Breast epithelium (tissue), 4 donors: ENCODE measurements around the gene ALPK1. TPM values are rescaled to one million over a fixed set of nuclear protein-coding genes. Genes with fewer than 3 reads are reported as not detected.
A peak's percentile ranks its signal among the peaks of the same experiment; 100 is the strongest.

Source experiments
- DNase-seq, 2 donors: peaks; one replicate each; pipeline ENCODE4 v3.0.0-alpha.2; 2019; ENCODE audit warnings: low spot score in 2 of 2
- H3K27ac ChIP-seq, 2 donors: fragments of 200-600 bp; sonication (generic) in 1 of 2; one replicate each; pipeline ENCODE4 v1.5.1; 2016 to 2019; ENCODE audit warnings: mild to moderate bottlenecking in 1 of 2
- H3K27me3 ChIP-seq, 2 donors: fragments of 200-600 bp; sonication (generic) in 1 of 2; one replicate each; pipeline versions ENCODE4 v1.5.1 to v1.6.0; 2017 to 2019; ENCODE audit warnings: control low read depth in 1 of 2, mild to moderate bottlenecking in 1 of 2
- H3K36me3 ChIP-seq: fragments of 200-600 bp; one replicate; pipeline ENCODE4 v1.5.1; 2019
- H3K4me1 ChIP-seq, 2 donors: fragments of 200-600 bp; sonication (generic); one replicate each; pipeline ENCODE4 v1.5.1; 2016 to 2019; ENCODE audit warnings: control low read depth in 1 of 2
- H3K4me3 ChIP-seq, 3 donors: fragments of 200-600 bp; sonication (generic); 1 replicate in 2 of 3; 2 replicates in 1 of 3; pipeline ENCODE4 v1.5.1; 2016 to 2019; ENCODE audit warnings: mild to moderate bottlenecking in 3 of 3, moderate library complexity in 2 of 3
- H3K9me3 ChIP-seq, 2 donors: fragments of 200-600 bp; sonication (generic) in 1 of 2; one replicate each; pipeline ENCODE4 v1.5.1; 2016 to 2019; ENCODE audit warnings: control low read depth in 1 of 2
- CTCF ChIP-seq, 3 donors: fragments of 450-650 bp; IDR thresholded peaks; one replicate each; pipeline ENCODE4 v1.5.1; 2016 to 2017; ENCODE audit warnings: antibody characterized with exemption in 3 of 3, mild to moderate bottlenecking in 3 of 3, moderate library complexity in 3 of 3
- POLR2A ChIP-seq: fragments of 450-650 bp; IDR thresholded peaks from one replicate; pipeline ENCODE4 v1.6.1; 2016; ENCODE audit warnings: antibody characterized with exemption, mild to moderate bottlenecking, moderate library complexity
- POLR2AphosphoS5 ChIP-seq, 3 donors: sonication (generic); formaldehyde crosslinking; IDR thresholded peaks; one replicate each; pipeline ENCODE4 v1.6.1; 2017; ENCODE audit warnings: antibody characterized with exemption in 3 of 3
- intact Hi-C: fragments of 100-400 bp; cut with DNase I; formaldehyde crosslinking; loops from one replicate; pipeline ENCODE4 v1.15.1; 2023; ENCODE audit warnings: low total_unique reads
- total RNA-seq, 3 donors: library from RNA; depleted of rRNA; stranded (reverse); fragments of >200 nt; gene quantifications; one replicate each; pipeline ENCODE4 v1.1.0, GENCODE V29; 2016

ALPK1 gene
- total RNA-seq, 3 donors from 2014 or later, result 20.5 to 59.3 (median 53.3) TPM

GRCh38 chr4:112327965-112328733 lies 31.0 kb downstream of the ALPK1 start:
- intact Hi-C loops, result no loop called here
- no peaks in the 10 kb centered on the region for H3K27me3 ChIP-seq
- no peak for DNase-seq
- peak overlapping the region in 1 of 3 donors; percentile 14 for H3K4me3 ChIP-seq
- no peaks in the 10 kb centered on the region for H3K9me3 ChIP-seq
- H3K36me3 ChIP-seq, result no peaks in the 10 kb centered on the region
- no peak overlapping the region for H3K27ac ChIP-seq
- no peak for TF ChIP-seq POLR2A
- TF ChIP-seq CTCF (IDR thresholded peaks at IDR 0.05), result peak in 2 of 3 donors; percentile 36 to 37
- TF ChIP-seq POLR2AphosphoS5 (IDR thresholded peaks at IDR 0.05), result no peak
- no peaks in the 10 kb centered on the region for H3K4me1 ChIP-seq

DNA sequence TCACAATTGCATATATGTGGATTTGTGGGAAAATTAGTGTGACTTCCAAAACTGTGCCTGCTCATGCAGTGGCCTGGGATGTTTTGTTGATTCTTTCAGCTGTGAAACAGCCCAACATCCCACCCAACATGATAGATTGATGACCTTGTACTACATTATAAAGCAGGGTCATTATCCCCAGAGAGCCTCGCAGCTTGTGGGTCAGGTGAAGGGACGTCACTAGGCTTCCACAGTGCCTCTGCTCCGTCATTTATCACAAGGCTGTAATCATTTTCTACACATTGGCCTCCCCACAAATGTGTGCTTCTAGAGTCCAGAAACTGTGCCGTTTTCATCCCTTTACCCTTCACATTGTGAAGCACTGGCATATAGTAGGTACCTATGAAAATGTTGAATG lies 31.6 kb downstream of the ALPK1 start:
- no peak overlapping the region for H3K4me3 ChIP-seq
- H3K4me1 ChIP-seq, result no peaks in the 10 kb centered on the region
- H3K27ac ChIP-seq, result no peak overlapping the region
- intact Hi-C loops, result no loop called here
- no peaks in the 10 kb centered on the region for H3K36me3 ChIP-seq
- no peak for DNase-seq
- TF ChIP-seq POLR2A (no peak), CTCF (IDR thresholded peaks at IDR 0.05) (no peak), POLR2AphosphoS5 (IDR thresholded peaks at IDR 0.05) (no peak)
- H3K9me3 ChIP-seq, result no peaks in the 10 kb centered on the region
- no peaks in the 10 kb centered on the region for H3K27me3 ChIP-seq

DNA sequence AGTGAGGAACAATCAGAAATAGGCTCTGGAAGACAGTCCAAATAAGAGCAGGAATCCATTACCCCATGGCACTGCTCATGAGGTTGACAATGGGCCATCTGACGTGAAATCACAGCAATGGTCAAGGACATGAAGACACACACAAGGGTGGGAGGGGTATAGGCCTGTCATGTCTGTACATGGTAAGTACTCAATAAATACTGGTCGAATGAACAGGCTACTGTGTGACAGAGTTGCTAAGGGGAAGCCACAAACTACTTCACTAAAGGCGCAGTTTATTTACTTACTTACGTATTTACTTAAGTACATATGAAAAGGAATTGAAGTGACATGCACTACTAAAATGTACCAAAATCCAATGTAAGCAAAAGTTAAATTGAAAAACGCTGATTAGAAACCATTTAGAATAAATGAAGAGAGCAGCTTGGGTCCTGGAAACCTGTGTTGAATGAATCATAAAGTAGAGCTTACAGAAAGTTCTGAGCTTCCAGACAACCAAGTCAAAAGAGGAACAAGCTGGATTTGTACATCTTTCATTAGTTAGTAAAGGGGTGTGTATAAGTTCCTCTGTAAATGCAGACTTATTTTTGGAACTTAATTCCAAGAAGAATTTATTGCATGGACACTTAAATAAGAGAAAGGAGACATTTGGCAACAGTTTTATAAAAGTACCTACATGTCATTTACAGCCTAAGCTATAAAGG lies 32.7 kb downstream of the ALPK1 start:
- no peaks in the 10 kb centered on the region for H3K4me1 ChIP-seq
- no peaks in the 10 kb centered on the region for H3K36me3 ChIP-seq
- DNase-seq, result no peak
- no peaks in the 10 kb centered on the region for H3K9me3 ChIP-seq
- intact Hi-C loops, result no loop called here
- no peak overlapping the region for H3K27ac ChIP-seq
- H3K4me3 ChIP-seq, result no peak overlapping the region
- no peak for TF ChIP-seq CTCF (IDR thresholded peaks at IDR 0.05)
- no peak for TF ChIP-seq POLR2AphosphoS5 (IDR thresholded peaks at IDR 0.05)
- TF ChIP-seq POLR2A, result no peak
- H3K27me3 ChIP-seq, result no peaks in the 10 kb centered on the region

DNA sequence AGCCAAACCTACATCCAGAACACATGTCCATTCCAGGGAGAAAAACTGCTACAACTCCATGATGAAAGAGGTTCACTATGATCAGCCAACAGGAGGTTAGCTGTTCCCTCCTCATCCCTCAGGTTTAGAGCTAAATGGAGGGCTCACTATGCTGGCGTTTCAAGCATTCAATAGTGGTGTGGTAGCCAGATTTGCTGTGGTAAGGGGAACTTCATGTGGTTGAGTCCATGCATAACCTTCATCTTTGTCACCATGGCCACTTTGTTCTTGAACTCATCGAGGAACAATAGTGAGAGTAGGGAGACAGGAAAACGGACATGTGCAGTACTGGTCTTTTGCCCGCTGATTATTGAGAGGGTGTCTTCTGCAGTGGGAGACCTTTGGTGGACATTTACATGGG lies 33.8 kb downstream of the ALPK1 start:
- Histone ChIP-seq H3K4me3 (no peak overlapping the region), H3K27me3 (no peaks in the 10 kb centered on the region), H3K27ac (no peak overlapping the region), H3K36me3 (no peaks in the 10 kb centered on the region), H3K4me1 (no peaks in the 10 kb centered on the region), H3K9me3 (no peaks in the 10 kb centered on the region)
- no peak for TF ChIP-seq POLR2AphosphoS5 (IDR thresholded peaks at IDR 0.05)
- intact Hi-C loops, result no loop called here
- no peak for DNase-seq

- intact Hi-C loops, result no loop called here
- DNase-seq, result no peak
- no peak for TF ChIP-seq POLR2A
- TF ChIP-seq CTCF (IDR thresholded peaks at IDR 0.05), result no peak
- TF ChIP-seq POLR2AphosphoS5 (IDR thresholded peaks at IDR 0.05), result no peak
- H3K4me3 ChIP-seq, result no peak overlapping the region
- H3K4me1 ChIP-seq, result no peaks in the 10 kb centered on the region
- no peaks in the 10 kb centered on the region for H3K9me3 ChIP-seq
- H3K27me3 ChIP-seq, result no peaks in the 10 kb centered on the region
- no peaks in the 10 kb centered on the region for H3K36me3 ChIP-seq
- H3K27ac ChIP-seq, result no peak overlapping the region
Observed at GRCh38 chr4:112332398-112332797, 35.2 kb downstream of the ALPK1 start.
